ENCODE data around the gene ETV6.

Gene ETV6

DNA sequence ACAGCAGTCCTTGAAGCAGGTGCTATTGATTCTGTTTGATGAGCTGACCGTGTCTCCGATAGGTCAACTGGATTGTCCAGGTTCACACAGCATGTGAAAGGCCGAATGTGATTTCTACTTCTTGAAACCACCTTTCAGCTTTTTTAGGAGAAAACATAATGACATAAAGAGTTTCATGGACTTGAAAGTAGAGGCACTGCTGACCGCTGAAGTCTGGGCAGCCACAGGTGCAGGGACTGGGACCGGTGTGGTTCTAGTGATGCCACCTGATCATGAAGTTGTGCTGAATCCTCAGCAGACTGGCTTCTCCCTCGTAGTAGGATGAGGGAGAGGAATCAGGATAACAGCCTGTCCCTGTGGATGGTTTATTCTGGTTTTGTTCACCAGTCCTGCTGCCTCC lies 108.1 kb downstream of the ETV6 start:
- DNase-seq (ENCODE audit: insufficient read length) (no peak), FAIRE-seq (peak; percentile 50)
- TF ChIP-seq POLR2AphosphoS5 (IDR thresholded peaks at IDR 0.05; ENCODE audit: low read depth, low read length) = no peak
- no peak for TF ChIP-seq TAF1 (IDR thresholded peaks at IDR 0.05; ENCODE audit: borderline replicate concordance, low read depth, low read length)
- TF ChIP-seq POLR2A (IDR thresholded peaks at IDR 0.05; ENCODE audit: low read depth, low read length) = no peak

GRCh38 chr12:11758087-11758486 lies 108.6 kb downstream of the ETV6 start:
- FAIRE-seq = peak; percentile 21
- no peak for DNase-seq (ENCODE audit: insufficient read length)
- no peak for TF ChIP-seq POLR2A (IDR thresholded peaks at IDR 0.05; ENCODE audit: low read depth, low read length)
- TF ChIP-seq TAF1 (IDR thresholded peaks at IDR 0.05; ENCODE audit: borderline replicate concordance, low read depth, low read length) = no peak
- TF ChIP-seq POLR2AphosphoS5 (IDR thresholded peaks at IDR 0.05; ENCODE audit: low read depth, low read length) = no peak

GRCh38 chr12:11758510-11759493 lies 109.3 kb downstream of the ETV6 start:
- FAIRE-seq = peak; percentile 94
- DNase-seq (ENCODE audit: insufficient read length) = no peak
- TF ChIP-seq TAF1 (IDR thresholded peaks at IDR 0.05; ENCODE audit: borderline replicate concordance, low read depth, low read length) = no peak
- no peak for TF ChIP-seq POLR2AphosphoS5 (IDR thresholded peaks at IDR 0.05; ENCODE audit: low read depth, low read length)
- no peak for TF ChIP-seq POLR2A (IDR thresholded peaks at IDR 0.05; ENCODE audit: low read depth, low read length)

DNA sequence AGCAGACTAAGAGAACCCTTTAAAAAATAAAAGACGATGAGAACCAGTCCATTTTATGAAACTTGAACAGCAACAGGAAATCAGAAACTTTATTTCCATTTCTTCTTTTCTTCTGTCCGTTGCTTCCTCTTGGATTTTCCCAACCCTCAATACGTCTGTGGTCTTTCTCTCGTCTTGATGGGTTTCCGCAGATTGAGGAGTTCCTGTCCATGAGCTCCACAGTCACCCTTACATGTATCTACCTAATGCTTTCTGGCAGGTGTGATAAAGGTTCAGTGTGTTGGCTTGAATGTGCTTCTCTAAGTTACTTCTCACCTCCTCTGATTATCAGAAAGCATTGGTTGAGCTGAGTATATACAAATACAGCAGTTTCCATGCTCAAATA lies 110.0 kb downstream of the ETV6 start:
- TF ChIP-seq TAF1 (IDR thresholded peaks at IDR 0.05; ENCODE audit: borderline replicate concordance, low read depth, low read length) (no peak), POLR2AphosphoS5 (IDR thresholded peaks at IDR 0.05; ENCODE audit: low read depth, low read length) (no peak), POLR2A (IDR thresholded peaks at IDR 0.05; ENCODE audit: low read depth, low read length) (no peak)
- DNase-seq (ENCODE audit: insufficient read length) (no peak), FAIRE-seq (peak; percentile 14)

GRCh38 chr12:11759899-11760298 lies 110.4 kb downstream of the ETV6 start:
- FAIRE-seq = peak; percentile 21
- no peak for TF ChIP-seq POLR2A (IDR thresholded peaks at IDR 0.05; ENCODE audit: low read depth, low read length)
- TF ChIP-seq TAF1 (IDR thresholded peaks at IDR 0.05; ENCODE audit: borderline replicate concordance, low read depth, low read length) = no peak
- no peak for TF ChIP-seq POLR2AphosphoS5 (IDR thresholded peaks at IDR 0.05; ENCODE audit: low read depth, low read length)

GRCh38 chr12:11761869-11762567 lies 112.5 kb downstream of the ETV6 start:
- DNase-seq (ENCODE audit: insufficient read length) = no peak
- peak; percentile 93 for FAIRE-seq
- TF ChIP-seq POLR2A (IDR thresholded peaks at IDR 0.05; ENCODE audit: low read depth, low read length) (no peak), TAF1 (IDR thresholded peaks at IDR 0.05; ENCODE audit: borderline replicate concordance, low read depth, low read length) (no peak), POLR2AphosphoS5 (IDR thresholded peaks at IDR 0.05; ENCODE audit: low read depth, low read length) (no peak)

More at GRCh38 chr12:11759899-11760298, 110.4 kb downstream of the ETV6 start:
- DNase-seq (ENCODE audit: insufficient read length) = no peak

- FAIRE-seq (peak; percentile 86), DNase-seq (ENCODE audit: insufficient read length) (no peak)
- TF ChIP-seq TAF1 (IDR thresholded peaks at IDR 0.05; ENCODE audit: borderline replicate concordance, low read depth, low read length) (no peak), POLR2A (IDR thresholded peaks at IDR 0.05; ENCODE audit: low read depth, low read length) (peak; percentile 77), POLR2AphosphoS5 (IDR thresholded peaks at IDR 0.05; ENCODE audit: low read depth, low read length) (peak; percentile 83)
Measured at GRCh38 chr12:11762723-11763326, 113.4 kb downstream of the ETV6 start.

DNA sequence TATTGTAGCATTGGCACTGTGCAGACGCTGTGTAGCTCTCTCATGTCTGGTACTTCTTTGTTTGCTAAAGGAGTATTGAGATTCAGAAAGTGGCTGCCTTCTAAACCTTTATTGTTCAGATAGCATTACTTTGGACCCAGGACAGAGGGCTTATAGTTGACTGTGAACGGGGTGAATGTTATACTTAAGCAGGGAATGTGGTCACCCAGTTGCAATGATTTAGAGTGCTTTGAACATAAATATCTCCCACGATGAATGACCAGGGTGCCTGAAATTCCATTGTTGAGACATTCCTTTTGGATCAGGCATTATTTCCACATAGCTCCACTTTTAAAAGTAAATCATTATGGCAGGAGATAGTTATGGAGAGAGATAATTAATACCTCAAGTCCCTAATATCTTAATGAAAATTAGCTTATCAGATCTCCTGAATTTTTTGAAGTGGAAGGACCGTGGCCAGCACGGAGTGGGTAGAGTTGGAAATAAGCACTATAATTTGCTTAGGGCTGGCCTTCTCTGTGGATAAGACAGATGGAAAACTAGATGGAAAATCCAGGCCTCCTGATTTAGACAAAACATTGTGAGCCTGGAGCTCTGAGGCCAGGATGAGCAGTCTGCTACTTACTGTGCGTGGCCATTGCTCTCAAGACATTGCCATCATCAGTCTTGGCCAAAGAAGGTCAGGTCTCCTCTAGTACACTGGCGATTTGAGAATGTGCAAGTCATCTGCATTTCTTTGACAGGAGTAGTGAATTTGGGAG lies 114.5 kb downstream of the ETV6 start:
- FAIRE-seq (peak; percentile 48), DNase-seq (ENCODE audit: insufficient read length) (no peak)
- TF ChIP-seq POLR2A (IDR thresholded peaks at IDR 0.05; ENCODE audit: low read depth, low read length) = 0 out of 2 replicates have a peak, but pooled peaks have one; percentile 26
- no peak for TF ChIP-seq POLR2AphosphoS5 (IDR thresholded peaks at IDR 0.05; ENCODE audit: low read depth, low read length)

DNA sequence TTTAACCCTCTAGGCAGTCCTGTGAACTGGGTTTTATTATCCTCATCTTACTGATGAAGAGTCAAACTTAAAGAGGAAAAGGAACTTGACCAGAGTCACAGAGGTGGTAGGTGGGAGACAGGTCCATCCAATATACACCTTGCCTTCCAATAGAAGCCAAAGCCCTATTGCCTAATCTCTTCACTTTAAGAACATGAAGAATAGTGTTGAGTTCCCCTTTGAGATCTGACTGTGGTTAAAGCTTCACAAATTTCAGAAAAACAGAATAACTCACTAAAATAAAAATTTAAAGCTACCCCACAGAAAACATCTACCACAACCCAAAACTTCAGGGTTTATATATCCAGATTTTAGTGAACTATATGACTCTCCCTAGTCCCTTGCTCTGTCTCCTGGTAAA lies 115.4 kb downstream of the ETV6 start:
- no peak for DNase-seq (ENCODE audit: insufficient read length)
- no peak for FAIRE-seq
- TF ChIP-seq POLR2A (IDR thresholded peaks at IDR 0.05; ENCODE audit: low read depth, low read length) (no peak), TAF1 (IDR thresholded peaks at IDR 0.05; ENCODE audit: borderline replicate concordance, low read depth, low read length) (no peak), POLR2AphosphoS5 (IDR thresholded peaks at IDR 0.05; ENCODE audit: low read depth, low read length) (no peak)

DNA sequence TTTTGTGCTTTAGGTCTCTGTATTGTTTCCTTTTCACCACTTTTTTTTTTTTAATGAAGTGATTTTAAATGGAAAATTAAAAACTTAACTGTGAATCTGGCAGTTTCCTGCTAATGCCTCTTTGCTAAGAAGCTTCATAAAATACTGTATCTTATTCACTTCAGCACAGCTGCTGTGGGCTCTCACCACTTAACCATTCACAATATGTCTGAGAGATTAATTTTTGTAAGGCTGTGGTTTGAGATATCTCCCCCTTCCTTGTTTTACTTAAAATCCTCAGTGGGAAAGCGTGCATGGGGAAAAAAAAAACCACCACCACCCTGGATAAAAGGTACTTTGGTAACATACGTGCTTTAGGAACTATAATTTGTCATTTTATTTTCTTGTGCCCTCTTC lies 115.9 kb downstream of the ETV6 start:
- TF ChIP-seq POLR2AphosphoS5 (IDR thresholded peaks at IDR 0.05; ENCODE audit: low read depth, low read length) = no peak
- no peak for TF ChIP-seq TAF1 (IDR thresholded peaks at IDR 0.05; ENCODE audit: borderline replicate concordance, low read depth, low read length)
- no peak for TF ChIP-seq POLR2A (IDR thresholded peaks at IDR 0.05; ENCODE audit: low read depth, low read length)
- FAIRE-seq = no peak
- DNase-seq (ENCODE audit: insufficient read length) = no peak

Measured in GM12892 (cell line).